Peyer's patch (tissue), 4 donors: ENCODE data around the gene CD68. TPM values are rescaled to one million over a fixed set of nuclear protein-coding genes. Genes with fewer than 3 reads are reported as not detected.

Experiments used
- DNase-seq, 3 donors: peaks; one replicate each; pipeline ENCODE4 v3.0.0-alpha.2; 2017 to 2019
- H3K27ac ChIP-seq, 4 donors: fragments of 200-600 bp; sonication (generic); one replicate each; pipeline ENCODE4 v1.5.1; 2016 to 2019
- H3K27me3 ChIP-seq, 2 donors: fragments of 200-600 bp; sonication (generic); one replicate each; pipeline ENCODE4 v1.5.1; 2019
- H3K36me3 ChIP-seq, 3 donors: fragments of 200-600 bp; sonication (generic); one replicate each; pipeline ENCODE4 v1.5.1; 2016 to 2019
- H3K4me1 ChIP-seq, 4 donors: fragments of 200-600 bp; sonication (generic); one replicate each; pipeline ENCODE4 v1.5.1; 2016 to 2019
- H3K4me3 ChIP-seq, 4 donors: fragments of 200-600 bp; sonication (generic); 1 replicate in 3 of 4; 2 replicates in 1 of 4; pipeline ENCODE4 v1.5.1; 2016 to 2019; ENCODE audit warnings: mild to moderate bottlenecking in 1 of 4
- H3K9me3 ChIP-seq, 4 donors: fragments of 200-600 bp; sonication (generic); one replicate each; pipeline ENCODE4 v1.5.1; 2016 to 2019; ENCODE audit warnings: mild to moderate bottlenecking in 1 of 4
- CTCF ChIP-seq, 6 experiments: fragments of 450-650 bp in 4 of 6; fragments of 200-600 bp in 2 of 6; sonication (generic) in 1 of 6; IDR thresholded peaks; one replicate each; pipeline ENCODE4 v1.5.1; 2017 to 2019; ENCODE audit warnings: antibody characterized with exemption in 6 of 6, mild to moderate bottlenecking in 3 of 6, moderate library complexity in 1 of 6
- POLR2A ChIP-seq, 2 donors: fragments of 450-650 bp; IDR thresholded peaks; one replicate each; pipeline ENCODE4 v1.5.1; 2017; ENCODE audit warnings: antibody characterized with exemption in 2 of 2, mild to moderate bottlenecking in 2 of 2, moderate library complexity in 2 of 2
- small RNA-seq, 2 donors: library from RNA; depleted of rRNA; stranded (forward); fragments of <200 nt; gene quantifications; one replicate each; pipeline ENCODE3, GENCODE V24; 2016
- total RNA-seq, 4 donors: library from RNA; depleted of rRNA; stranded (reverse); fragments of >200 nt; gene quantifications; one replicate each; pipeline ENCODE4 v1.1.0, GENCODE V29; 2016

Gene CD68
- total RNA-seq, 4 donors from 2014 or later = 42.1 to 149 (median 124) TPM

- Histone ChIP-seq H3K4me3 (peak within 1 kb of the TSS; percentile 64 to 94 (median 86)), H3K27ac (peak within 1 kb of the TSS; percentile 80 to 96 (median 94)), H3K9me3 (no peaks in the 10 kb centered on the region), H3K27me3 (no peaks in the 10 kb centered on the region), H3K36me3 (peaks cover 0 to 6% (median 0%) of the 10 kb centered on the region in 3 donors), H3K4me1 (peaks cover 0 to 24% (median 2%) of the 10 kb centered on the region in 4 donors)
- TF ChIP-seq POLR2A (IDR thresholded peaks at IDR 0.05) = peak; percentile 77 to 87
- no peak for TF ChIP-seq CTCF (IDR thresholded peaks at IDR 0.05)
- DNase-seq = peak; percentile 94 to 97 (median 96)
These were observed 48.0 kb downstream of the CD68 start, which contains the start of gene SAT2 for GRCh38 chr17:7627250-7628121. Gene SAT2 (minus strand): TSS chr17:7627821. CDS start chr17:7627635, 186 bp downstream.

GRCh38 chr17:7629939-7630571, 50.6 kb downstream of the CD68 start, which contains the start of gene SHBG:
Gene SHBG (plus strand): TSS chr17:7630135. CDS start chr17:7630173, 38 bp downstream.
- Histone ChIP-seq H3K4me3 (no peak within 1 kb of the TSS), H3K36me3 (peaks cover 0 to 6% (median 0%) of the 10 kb centered on the region in 3 donors), H3K27me3 (no peaks in the 10 kb centered on the region), H3K27ac (peak within 1 kb of the TSS in 2 of 4 donors; percentile 11 to 38), H3K9me3 (no peaks in the 10 kb centered on the region), H3K4me1 (peaks cover 0 to 24% (median 2%) of the 10 kb centered on the region in 4 donors)
- no peak for DNase-seq
- TF ChIP-seq CTCF (IDR thresholded peaks at IDR 0.05) (no peak), POLR2A (IDR thresholded peaks at IDR 0.05) (no peak)

Small RNAs within 50 kb of the gene (small RNA-seq; reads per million reads assigned to genes)
- 0 reads per million in 2 donors for gene CD68
- gene RF00019 = 0 reads per million in 2 donors
- 0 reads per million in 2 donors for gene SNORA48
- gene SNORD10 = 0 reads per million in 2 donors

Other genes starting within 250 kb of the CD68 start
- 100 to 1,000 TPM in 1 of 4 donors, 10 to 100 TPM in 3; 15.6 to 696 (median 24.0) TPM for gene ACAP1, start 243.1 kb upstream of the CD68 start, total RNA-seq
- gene KCTD11, start 227.5 kb upstream of the CD68 start, total RNA-seq = 1 to 10 TPM; 2.5 to 8.9 (median 7.1) TPM
- gene TMEM95, start 224.5 kb upstream of the CD68 start, total RNA-seq = not detected
- 10 to 100 TPM; 19.8 to 54.4 (median 44.4) TPM for gene TNK1, start 198.5 kb upstream of the CD68 start, total RNA-seq
- gene PLSCR3, start 185.1 kb upstream of the CD68 start, total RNA-seq = 10 to 100 TPM; 10.7 to 38.8 (median 21.9) TPM
- gene TMEM256, start 175.5 kb upstream of the CD68 start, total RNA-seq = 100 to 1,000 TPM in 2 of 4 donors, 10 to 100 TPM in 2; 37.1 to 334 (median 126) TPM
- gene NLGN2, start 171.8 kb upstream of the CD68 start, total RNA-seq = 1 to 10 TPM in 3 of 4 donors, under 1 TPM in 1; 0.88 to 9.9 (median 5.8) TPM
- not detected for gene SPEM1, start 159.3 kb upstream of the CD68 start, total RNA-seq
- not detected for gene SPEM2, start 154.0 kb upstream of the CD68 start, total RNA-seq
- not detected for gene SPEM3, start 150.8 kb upstream of the CD68 start, total RNA-seq
- gene TMEM102, start 144.2 kb upstream of the CD68 start, total RNA-seq = 10 to 100 TPM in 3 of 4 donors, 1 to 10 TPM in 1; 4.1 to 21.7 (median 17.0) TPM
- 1 to 10 TPM in 1 of 4 donors, not detected in 3; 1.0 TPM for gene FGF11, start 140.1 kb upstream of the CD68 start, total RNA-seq
- 1 to 10 TPM; 4.0 to 9.1 (median 5.8) TPM for gene CHRNB1, start 134.6 kb upstream of the CD68 start, total RNA-seq
- 10 to 100 TPM; 15.1 to 27.3 (median 24.5) TPM for gene ZBTB4, start 100.0 kb upstream of the CD68 start, total RNA-seq
- gene SLC35G6, start 98.2 kb upstream of the CD68 start, total RNA-seq = not detected
- 100 to 1,000 TPM in 3 of 4 donors, 10 to 100 TPM in 1; 94.6 to 204 (median 157) TPM for gene POLR2A, start 95.3 kb upstream of the CD68 start, total RNA-seq
- 10 to 100 TPM in 3 of 4 donors, 1 to 10 TPM in 1; 7.6 to 58.6 (median 15.2) TPM for gene TNFSF12, start 30.6 kb upstream of the CD68 start, total RNA-seq
- gene TNFSF13, start 20.9 kb upstream of the CD68 start, total RNA-seq = 10 to 100 TPM in 3 of 4 donors, 1 to 10 TPM in 1; 5.0 to 54.4 (median 38.7) TPM
- 10 to 100 TPM; 31.4 to 47.7 (median 43.7) TPM for gene SENP3, start 17.7 kb upstream of the CD68 start, total RNA-seq
- gene MPDU1, start 4.2 kb downstream of the CD68 start, total RNA-seq = 100 to 1,000 TPM in 3 of 4 donors, 10 to 100 TPM in 1; 37.1 to 236 (median 125) TPM
- 1 to 10 TPM in 3 of 4 donors, not detected in 1; 1.9 to 2.7 (median 2.4) TPM for gene SOX15, start 10.5 kb downstream of the CD68 start, total RNA-seq
- gene FXR2, start 35.3 kb downstream of the CD68 start, total RNA-seq = 10 to 100 TPM; 28.8 to 38.1 (median 30.4) TPM
- gene SAT2, start 48.2 kb downstream of the CD68 start, total RNA-seq = 100 to 1,000 TPM; 144 to 303 (median 229) TPM
- 10 to 100 TPM in 2 of 4 donors, 1 to 10 TPM in 2; 2.1 to 38.0 (median 16.3) TPM for gene SHBG, start 50.5 kb downstream of the CD68 start, total RNA-seq
- gene ATP1B2, start 71.3 kb downstream of the CD68 start, total RNA-seq = under 1 TPM in 1 of 4 donors, not detected in 3; 0.47 TPM
- gene TP53, start 107.9 kb downstream of the CD68 start, total RNA-seq = 10 to 100 TPM; 19.6 to 27.7 (median 25.1) TPM
- gene WRAP53, start 108.8 kb downstream of the CD68 start, total RNA-seq = 1 to 10 TPM; 4.6 to 9.3 (median 6.2) TPM
- under 1 TPM in 1 of 4 donors, not detected in 3; 0.27 TPM for gene EFNB3, start 125.6 kb downstream of the CD68 start, total RNA-seq
- gene DNAH2, start 138.1 kb downstream of the CD68 start, total RNA-seq = under 1 TPM in 2 of 4 donors, not detected in 2; 0.18 to 0.83 TPM